B cell (primary cell): ENCODE measurements around the gene CELF4.

Experiments
- EZH2 ChIP-seq: IDR thresholded peaks from 2 replicates; pipeline ENCODE4 v1.6.1; 2012; ENCODE audit warnings: borderline replicate concordance, low read depth, mild to moderate bottlenecking, moderate library complexity, low read length; ENCODE audit not compliant: insufficient read depth, poor library complexity, severe bottlenecking
- TF ChIP-seq, protein P1 (sequence below): fragments of 200-600 bp; IDR thresholded peaks from one replicate; pipeline ENCODE4 v1.8.0; 2022; ENCODE audit warnings: antibody characterized with exemption, mild to moderate bottlenecking

DNA sequence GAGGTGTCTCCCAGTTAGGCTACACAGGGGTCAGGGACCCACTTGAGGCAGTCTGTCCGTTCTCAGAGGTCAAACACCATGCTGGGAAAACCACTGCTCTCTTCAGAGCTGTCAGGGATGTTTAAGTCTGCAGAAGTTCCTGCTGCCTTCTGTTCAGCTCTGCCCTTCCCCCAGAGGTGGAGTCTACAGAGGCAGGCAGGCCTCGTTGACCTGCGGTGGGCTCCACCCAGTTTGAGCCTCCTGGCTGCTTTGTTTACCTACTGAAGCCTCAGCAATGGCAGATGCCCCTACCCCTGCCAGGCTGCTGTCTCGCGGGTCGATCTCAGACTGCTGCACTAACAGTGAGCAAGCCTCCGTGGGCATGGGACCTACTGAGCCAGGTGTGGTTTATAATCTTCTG, 346.3 kb downstream of the CELF4 start:
- TF ChIP-seq, protein P1, sequence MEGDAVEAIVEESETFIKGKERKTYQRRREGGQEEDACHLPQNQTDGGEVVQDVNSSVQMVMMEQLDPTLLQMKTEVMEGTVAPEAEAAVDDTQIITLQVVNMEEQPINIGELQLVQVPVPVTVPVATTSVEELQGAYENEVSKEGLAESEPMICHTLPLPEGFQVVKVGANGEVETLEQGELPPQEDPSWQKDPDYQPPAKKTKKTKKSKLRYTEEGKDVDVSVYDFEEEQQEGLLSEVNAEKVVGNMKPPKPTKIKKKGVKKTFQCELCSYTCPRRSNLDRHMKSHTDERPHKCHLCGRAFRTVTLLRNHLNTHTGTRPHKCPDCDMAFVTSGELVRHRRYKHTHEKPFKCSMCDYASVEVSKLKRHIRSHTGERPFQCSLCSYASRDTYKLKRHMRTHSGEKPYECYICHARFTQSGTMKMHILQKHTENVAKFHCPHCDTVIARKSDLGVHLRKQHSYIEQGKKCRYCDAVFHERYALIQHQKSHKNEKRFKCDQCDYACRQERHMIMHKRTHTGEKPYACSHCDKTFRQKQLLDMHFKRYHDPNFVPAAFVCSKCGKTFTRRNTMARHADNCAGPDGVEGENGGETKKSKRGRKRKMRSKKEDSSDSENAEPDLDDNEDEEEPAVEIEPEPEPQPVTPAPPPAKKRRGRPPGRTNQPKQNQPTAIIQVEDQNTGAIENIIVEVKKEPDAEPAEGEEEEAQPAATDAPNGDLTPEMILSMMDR = no peak
- no peak for TF ChIP-seq EZH2
